Upper lobe of left lung (tissue), 4 donors: ENCODE data around the gene SIPA1L2.

ENCODE experiments used
- POLR2AphosphoS5 ChIP-seq, 2 donors: sonication (generic); formaldehyde crosslinking; IDR thresholded peaks; one replicate each; pipeline ENCODE4 v1.5.1; 2017; ENCODE audit warnings: antibody characterized with exemption in 2 of 2
- TF ChIP-seq, protein P1 (sequence below), 6 experiments: fragments of 450-650 bp in 4 of 6; fragments of 200-600 bp in 2 of 6; sonication (generic) in 2 of 6; IDR thresholded peaks; one replicate each; pipeline ENCODE4 v1.5.1; 2016 to 2019; ENCODE audit warnings: antibody characterized with exemption in 6 of 6

DNA sequence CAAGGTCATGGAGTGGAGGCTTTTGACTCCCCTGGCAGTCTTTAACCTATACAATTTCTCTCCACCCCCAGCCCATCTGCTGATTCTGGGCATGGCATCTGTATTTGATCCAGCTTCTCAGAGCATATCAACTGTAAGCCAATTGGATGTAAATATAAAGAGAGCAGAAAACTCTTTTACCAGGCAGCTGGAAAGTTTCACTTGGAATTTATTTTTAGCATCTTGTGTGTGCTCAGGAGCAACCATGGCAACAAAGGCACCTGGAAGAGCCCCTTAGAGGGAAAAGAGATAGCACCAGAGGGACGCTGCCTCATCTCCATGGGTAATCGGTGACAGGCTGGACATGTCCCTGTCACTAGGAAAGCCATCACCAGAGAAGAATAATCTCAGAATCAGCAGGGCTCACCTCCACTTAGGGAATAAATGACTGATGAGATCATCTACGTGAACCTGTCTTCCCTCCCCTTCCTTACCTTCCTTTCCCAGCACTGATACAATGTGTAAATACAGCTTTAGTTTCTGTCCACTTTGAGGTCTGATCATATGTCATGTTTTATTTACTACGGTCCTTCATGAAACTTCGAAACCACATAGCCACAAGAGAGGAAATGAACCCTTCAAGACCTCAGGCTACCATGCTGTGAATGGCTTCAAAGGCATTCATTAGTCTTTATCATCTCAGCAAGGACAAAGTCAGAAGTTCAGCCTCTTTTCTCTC lies 25.3 kb upstream of the SIPA1L2 start:
- TF ChIP-seq, protein P1, sequence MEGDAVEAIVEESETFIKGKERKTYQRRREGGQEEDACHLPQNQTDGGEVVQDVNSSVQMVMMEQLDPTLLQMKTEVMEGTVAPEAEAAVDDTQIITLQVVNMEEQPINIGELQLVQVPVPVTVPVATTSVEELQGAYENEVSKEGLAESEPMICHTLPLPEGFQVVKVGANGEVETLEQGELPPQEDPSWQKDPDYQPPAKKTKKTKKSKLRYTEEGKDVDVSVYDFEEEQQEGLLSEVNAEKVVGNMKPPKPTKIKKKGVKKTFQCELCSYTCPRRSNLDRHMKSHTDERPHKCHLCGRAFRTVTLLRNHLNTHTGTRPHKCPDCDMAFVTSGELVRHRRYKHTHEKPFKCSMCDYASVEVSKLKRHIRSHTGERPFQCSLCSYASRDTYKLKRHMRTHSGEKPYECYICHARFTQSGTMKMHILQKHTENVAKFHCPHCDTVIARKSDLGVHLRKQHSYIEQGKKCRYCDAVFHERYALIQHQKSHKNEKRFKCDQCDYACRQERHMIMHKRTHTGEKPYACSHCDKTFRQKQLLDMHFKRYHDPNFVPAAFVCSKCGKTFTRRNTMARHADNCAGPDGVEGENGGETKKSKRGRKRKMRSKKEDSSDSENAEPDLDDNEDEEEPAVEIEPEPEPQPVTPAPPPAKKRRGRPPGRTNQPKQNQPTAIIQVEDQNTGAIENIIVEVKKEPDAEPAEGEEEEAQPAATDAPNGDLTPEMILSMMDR (IDR thresholded peaks at IDR 0.05): no peak
- TF ChIP-seq POLR2AphosphoS5 (IDR thresholded peaks at IDR 0.05): no peak
